AG04450 (cell line): ENCODE data around the gene HIVEP3. TPM values are rescaled to one million over a fixed set of nuclear protein-coding genes. Genes with fewer than 3 reads are reported as not detected.

Experiments
- CTCF ChIA-PET: fragments of 300-600, 350-600 bp; formaldehyde crosslinking; extraction: SDS; loops from one replicate; lab custom pipeline; 2022; ENCODE audit warnings: antibody characterized with exemption, inconsistent platforms; lab: Charles Lee
- POLR2A ChIA-PET: fragments of 350-600 bp; formaldehyde crosslinking; extraction: SDS; loops from one replicate; lab custom pipeline; 2021; ENCODE audit warnings: antibody characterized with exemption, inconsistent platforms; lab: Yijun Ruan, JAX
- DNase-seq: peaks from one replicate; pipeline ENCODE4 v3.0.0-alpha.2; 2011; ENCODE audit warnings: low read depth, low spot score
- H3K27ac ChIP-seq: one replicate; pipeline ENCODE4 v1.5.1; 2012; ENCODE audit warnings: low read depth, low read length, control low read depth
- H3K27me3 ChIP-seq: one replicate; pipeline ENCODE4 v1.6.0; 2012; ENCODE audit warnings: low read length; ENCODE audit not compliant: control insufficient read depth, insufficient read depth
- H3K4me3 ChIP-seq: 2 replicates; pipeline ENCODE4 v1.5.1; 2011; ENCODE audit warnings: mild to moderate bottlenecking, low read depth, low read length, control low read depth
- H3K9me3 ChIP-seq: 2 replicates; pipeline ENCODE4 v1.5.1; 2012; ENCODE audit warnings: low read length; ENCODE audit not compliant: control insufficient read depth, insufficient read depth
- polyA plus RNA-seq: library from polyadenylated mRNA; depleted of rRNA; stranded (reverse); fragments of >200 nt; gene quantifications from 2 replicates; pipeline ENCODE4 v1.2.3, GENCODE V29; 2011
- TF ChIP-seq, protein P1 (sequence below): IDR thresholded peaks from 2 replicates; pipeline ENCODE4 v1.5.1; 2011; ENCODE audit warnings: low read depth, low read length, control low read depth, inconsistent platforms

Gene HIVEP3
- polyA plus RNA-seq, 1 experiment: 4.8 TPM

DNA sequence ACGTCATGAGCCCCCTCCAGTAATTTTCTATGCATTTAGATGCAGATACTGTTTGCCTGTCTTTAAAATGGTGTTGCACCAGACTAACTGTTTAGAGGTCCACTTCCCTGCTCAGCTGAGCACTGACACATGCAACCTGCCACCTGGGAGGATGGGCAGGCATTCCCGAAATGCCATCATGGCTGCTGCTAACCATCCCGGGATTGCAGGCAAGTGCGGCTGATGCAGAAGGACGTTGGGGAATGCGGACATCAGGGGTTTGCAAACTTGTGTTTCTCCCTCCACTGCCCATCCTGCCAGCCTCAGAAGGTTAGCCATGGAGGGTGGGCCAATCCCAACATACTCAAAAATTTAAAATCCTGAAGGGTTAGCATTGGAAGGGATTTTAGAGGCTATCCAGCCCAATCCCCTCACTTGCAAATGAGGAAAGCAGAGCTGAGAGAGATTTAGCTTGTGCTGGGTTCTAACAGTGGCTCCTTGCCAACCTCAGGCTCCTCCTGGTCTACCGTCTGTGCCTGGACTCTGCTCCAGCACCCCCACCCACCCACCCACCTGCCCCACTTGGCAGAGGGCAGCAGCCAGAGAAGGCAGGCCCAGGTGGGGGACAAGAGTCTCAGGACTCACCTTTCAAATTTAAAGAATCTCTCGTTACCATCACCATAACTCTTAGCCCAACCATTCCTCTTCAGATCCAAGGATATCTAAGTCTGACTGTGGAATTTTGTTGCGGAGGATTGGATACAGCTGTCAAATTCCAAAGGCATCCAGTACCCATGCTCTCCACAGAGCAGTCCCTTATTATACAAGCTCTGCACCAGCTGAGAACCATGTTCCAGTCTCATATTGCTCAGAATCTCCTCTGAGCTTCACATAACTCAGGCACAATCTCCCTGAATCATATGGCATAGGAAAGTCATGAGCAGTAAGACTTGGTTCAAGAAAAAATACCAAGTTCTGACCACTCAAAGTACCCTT, 34.2 kb downstream of the HIVEP3 start:
- Histone ChIP-seq H3K4me3 (no peak overlapping the region), H3K9me3 (no peaks in the 10 kb centered on the region), H3K27me3 (no peaks in the 10 kb centered on the region), H3K27ac (no peak overlapping the region)
- ChIA-PET POLR2A (no interaction called here), CTCF (interaction anchor here (0.7 to 2.2 kb wide), 2 partner anchors 262 to 289 kb away, joined by 3 to 5 read pairs; no protein-coding TSS in a partner anchor)
- TF ChIP-seq, protein P1, sequence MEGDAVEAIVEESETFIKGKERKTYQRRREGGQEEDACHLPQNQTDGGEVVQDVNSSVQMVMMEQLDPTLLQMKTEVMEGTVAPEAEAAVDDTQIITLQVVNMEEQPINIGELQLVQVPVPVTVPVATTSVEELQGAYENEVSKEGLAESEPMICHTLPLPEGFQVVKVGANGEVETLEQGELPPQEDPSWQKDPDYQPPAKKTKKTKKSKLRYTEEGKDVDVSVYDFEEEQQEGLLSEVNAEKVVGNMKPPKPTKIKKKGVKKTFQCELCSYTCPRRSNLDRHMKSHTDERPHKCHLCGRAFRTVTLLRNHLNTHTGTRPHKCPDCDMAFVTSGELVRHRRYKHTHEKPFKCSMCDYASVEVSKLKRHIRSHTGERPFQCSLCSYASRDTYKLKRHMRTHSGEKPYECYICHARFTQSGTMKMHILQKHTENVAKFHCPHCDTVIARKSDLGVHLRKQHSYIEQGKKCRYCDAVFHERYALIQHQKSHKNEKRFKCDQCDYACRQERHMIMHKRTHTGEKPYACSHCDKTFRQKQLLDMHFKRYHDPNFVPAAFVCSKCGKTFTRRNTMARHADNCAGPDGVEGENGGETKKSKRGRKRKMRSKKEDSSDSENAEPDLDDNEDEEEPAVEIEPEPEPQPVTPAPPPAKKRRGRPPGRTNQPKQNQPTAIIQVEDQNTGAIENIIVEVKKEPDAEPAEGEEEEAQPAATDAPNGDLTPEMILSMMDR: no peak
- DNase-seq: no peak

DNA sequence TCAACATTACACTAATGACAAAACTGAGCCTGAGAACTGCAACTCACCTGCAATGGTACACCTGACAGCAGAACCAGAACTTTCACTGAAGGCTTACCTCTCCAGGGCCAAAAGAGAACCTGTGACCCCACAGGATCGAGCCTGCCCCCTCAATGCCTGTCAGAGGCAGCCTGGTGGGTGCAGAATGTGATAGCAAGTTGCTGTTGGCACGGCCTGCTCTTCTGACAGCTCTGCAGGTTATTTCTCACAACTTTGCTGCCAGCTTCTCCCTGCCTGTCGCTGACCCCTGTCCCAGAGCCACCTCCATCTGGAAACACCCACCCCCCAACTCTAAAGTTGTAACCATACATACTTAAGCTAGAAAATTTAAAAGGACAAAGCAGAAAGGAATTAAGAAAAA, 35.2 kb downstream of the HIVEP3 start:
- POLR2A ChIA-PET: no interaction called here
- H3K27me3 ChIP-seq: no peaks in the 10 kb centered on the region

DNA sequence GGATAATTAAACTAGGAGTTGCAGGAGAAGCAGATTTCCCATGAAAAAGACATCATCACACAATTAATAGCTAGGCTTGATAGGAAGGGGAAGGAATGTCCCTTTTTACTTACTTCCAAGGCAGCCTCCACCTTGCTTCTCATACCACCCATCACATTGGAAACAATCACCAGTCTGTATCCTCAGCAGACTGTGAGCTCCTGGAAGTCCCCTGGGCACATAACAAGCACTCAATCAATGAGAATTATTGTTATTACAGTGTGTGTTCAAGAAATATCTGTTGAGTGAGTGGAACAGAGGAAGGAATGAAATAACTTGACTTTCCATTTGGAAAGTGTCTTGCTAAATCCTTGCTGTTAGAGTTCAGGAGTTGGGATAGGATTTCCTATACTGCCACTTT, 36.2 kb downstream of the HIVEP3 start:
- TF ChIP-seq, protein P1: no peak
- no peak overlapping the region for H3K4me3 ChIP-seq
- no peak overlapping the region for H3K27ac ChIP-seq
- no peaks in the 10 kb centered on the region for H3K27me3 ChIP-seq
- H3K9me3 ChIP-seq: no peaks in the 10 kb centered on the region
- ChIA-PET POLR2A (no interaction called here), CTCF (interaction anchor here (0.6 kb wide), 1 partner anchor 215 kb away, joined by 6 read pairs; no protein-coding TSS in a partner anchor)
- no peak for DNase-seq

More for the DNA sequence above, 35.2 kb downstream of the HIVEP3 start:
- TF ChIP-seq, protein P1: no peak
- no peak for DNase-seq
- Histone ChIP-seq H3K9me3 (no peaks in the 10 kb centered on the region), H3K27ac (no peak overlapping the region), H3K4me3 (no peak overlapping the region)
- CTCF ChIA-PET: no interaction called here

DNA sequence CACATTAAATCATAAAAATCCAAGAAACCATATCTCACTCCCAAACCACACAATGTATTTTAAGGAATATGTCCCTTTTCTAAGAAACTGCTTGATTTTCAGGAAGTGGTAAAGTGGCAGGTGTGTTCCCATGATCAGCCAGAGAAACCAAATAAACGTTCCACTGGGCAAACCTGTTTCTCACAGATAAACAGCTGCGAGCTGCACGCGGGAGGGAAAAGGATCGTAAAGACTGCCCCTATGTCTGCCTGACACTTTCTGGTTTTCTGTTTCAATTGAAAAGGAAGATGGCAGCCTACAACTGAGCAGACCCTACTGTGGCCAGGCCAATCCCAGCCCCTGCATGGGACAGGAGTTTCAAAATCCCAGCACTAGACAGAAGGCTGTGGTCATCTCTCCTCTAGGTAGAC, 36.6 kb downstream of the HIVEP3 start:
- ChIA-PET POLR2A (no interaction called here), CTCF (interaction anchor here (0.6 kb wide), 1 partner anchor 214 kb away, joined by 6 read pairs; no protein-coding TSS in a partner anchor)
- no peaks in the 10 kb centered on the region for H3K9me3 ChIP-seq
- no peaks in the 10 kb centered on the region for H3K27me3 ChIP-seq
- no peak overlapping the region for H3K4me3 ChIP-seq
- no peak for DNase-seq
- TF ChIP-seq, protein P1: no peak
- H3K27ac ChIP-seq: no peak overlapping the region
